ENCODE measurements around the gene DIRAS1.

Gene DIRAS1

GRCh38 chr19:2665103-2665502 is 56.1 kb downstream of the DIRAS1 start:
- no peak for DNase-seq (ENCODE audit: low read depth, low spot score)
- in situ Hi-C loops (cut with HindIII; ENCODE audit: low sequenced_read_pairs), result no loop called here
- H3K4me3 ChIP-seq (ENCODE audit: low read depth, low read length), result no peak overlapping the region
- TF ChIP-seq, protein P1, sequence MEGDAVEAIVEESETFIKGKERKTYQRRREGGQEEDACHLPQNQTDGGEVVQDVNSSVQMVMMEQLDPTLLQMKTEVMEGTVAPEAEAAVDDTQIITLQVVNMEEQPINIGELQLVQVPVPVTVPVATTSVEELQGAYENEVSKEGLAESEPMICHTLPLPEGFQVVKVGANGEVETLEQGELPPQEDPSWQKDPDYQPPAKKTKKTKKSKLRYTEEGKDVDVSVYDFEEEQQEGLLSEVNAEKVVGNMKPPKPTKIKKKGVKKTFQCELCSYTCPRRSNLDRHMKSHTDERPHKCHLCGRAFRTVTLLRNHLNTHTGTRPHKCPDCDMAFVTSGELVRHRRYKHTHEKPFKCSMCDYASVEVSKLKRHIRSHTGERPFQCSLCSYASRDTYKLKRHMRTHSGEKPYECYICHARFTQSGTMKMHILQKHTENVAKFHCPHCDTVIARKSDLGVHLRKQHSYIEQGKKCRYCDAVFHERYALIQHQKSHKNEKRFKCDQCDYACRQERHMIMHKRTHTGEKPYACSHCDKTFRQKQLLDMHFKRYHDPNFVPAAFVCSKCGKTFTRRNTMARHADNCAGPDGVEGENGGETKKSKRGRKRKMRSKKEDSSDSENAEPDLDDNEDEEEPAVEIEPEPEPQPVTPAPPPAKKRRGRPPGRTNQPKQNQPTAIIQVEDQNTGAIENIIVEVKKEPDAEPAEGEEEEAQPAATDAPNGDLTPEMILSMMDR (IDR thresholded peaks at IDR 0.05; ENCODE audit: low read depth, low read length), result no peak

Data from astrocyte of the spinal cord (primary cell).